DOHH2 (cell line): ENCODE measurements around the gene EGFL8.

ENCODE experiments used
- CTCF ChIP-seq: fragments of 200-600 bp; sonication (generic); IDR thresholded peaks from one replicate; pipeline ENCODE4 v1.5.1; 2014; ENCODE audit warnings: antibody characterized with exemption, mild to moderate bottlenecking, low read depth, low read length; ENCODE audit not compliant: poor library complexity, severe bottlenecking
- EZH2phosphoT487 ChIP-seq: fragments of 200-600 bp; sonication (generic); IDR thresholded peaks from 2 replicates; pipeline ENCODE4 v1.6.1; 2017; ENCODE audit warnings: borderline replicate concordance, mild to moderate bottlenecking, antibody characterized with exemption, low read length, moderate library complexity, mixed read lengths

- no peak for TF ChIP-seq CTCF
- TF ChIP-seq EZH2phosphoT487: no peak
These were observed 18.1 kb upstream of the EGFL8 start for GRCh38 chr6:32146287-32146686.
